Right ventricle myocardium superior (tissue), 1 donor: Measurements from ENCODE around the gene GABRD. TPM values are rescaled to one million over a fixed set of nuclear protein-coding genes. Genes with fewer than 3 reads are reported as not detected.

Experiments used
- total RNA-seq: library from RNA; stranded (reverse); fragmentation: NEBNext Ultra II Directional; extraction: Animal tissue kit (Norgen Biotek cat#: 25700); gene quantifications from one replicate; pipeline ENCODE4 v1.2.1, GENCODE V29; 2021
- donor health status: DM: no; HTN: yes; CAD: no; lungs with severe emphysema.

The GABRD gene
- total RNA-seq, 1 donor from 2014 or later, result 0.43 TPM

Other genes with a start within 250 kb of the GABRD start
- 23.0 TPM for gene NADK, start 240.9 kb upstream of the GABRD start, total RNA-seq
- 154 TPM for gene GNB1, start 128.3 kb upstream of the GABRD start, total RNA-seq
- gene CALML6, start 104.1 kb upstream of the GABRD start, total RNA-seq, result not detected
- 2.1 TPM for gene TMEM52, start 100.1 kb upstream of the GABRD start, total RNA-seq
- not detected for gene CFAP74, start 15.6 kb upstream of the GABRD start, total RNA-seq
- gene PRKCZ, start 31.1 kb downstream of the GABRD start, total RNA-seq, result 13.5 TPM
- gene FAAP20, start 175.4 kb downstream of the GABRD start, total RNA-seq, result 38.7 TPM
- gene SKI, start 209.0 kb downstream of the GABRD start, total RNA-seq, result 35.1 TPM